Right atrium auricular region (tissue), 2 donors: ENCODE data around the gene PRTFDC1. TPM values are rescaled to one million over a fixed set of nuclear protein-coding genes. Genes with fewer than 3 reads are reported as not detected.

Source experiments
- DNase-seq: peaks from one replicate; pipeline ENCODE4 v3.0.0-alpha.2; 2019; ENCODE audit warnings: low spot score
- H3K27ac ChIP-seq, 2 donors: fragments of 200-600 bp; sonication (generic); 1 replicate in 1 of 2; 2 replicates in 1 of 2; pipeline ENCODE4 v1.5.1; 2016 to 2019
- H3K27me3 ChIP-seq, 2 donors: fragments of 200-600 bp; sonication (generic); one replicate each; pipeline versions ENCODE4 v1.5.1 to v1.6.0; 2017 to 2019
- H3K36me3 ChIP-seq: fragments of 200-600 bp; sonication (generic); one replicate; pipeline ENCODE4 v1.5.1; 2016
- H3K4me1 ChIP-seq, 2 donors: fragments of 200-600 bp; sonication (generic); one replicate each; pipeline versions ENCODE4 v1.5.1 to v1.6.0; 2017 to 2019
- H3K4me3 ChIP-seq, 2 donors: fragments of 200-600 bp; sonication (generic); 1 replicate in 1 of 2; 2 replicates in 1 of 2; pipeline ENCODE4 v1.5.1; 2017 to 2019; ENCODE audit warnings: mild to moderate bottlenecking in 1 of 2, moderate library complexity in 1 of 2
- H3K9me3 ChIP-seq, 2 donors: fragments of 200-600 bp; sonication (generic); one replicate each; pipeline ENCODE4 v1.5.1; 2019
- CTCF ChIP-seq, 2 donors: fragments of 200-600 bp; sonication (generic); IDR thresholded peaks; one replicate each; pipeline ENCODE4 v1.5.1; 2019; ENCODE audit warnings: antibody characterized with exemption in 2 of 2
- total RNA-seq, 2 donors: library from RNA; depleted of rRNA; stranded (reverse); fragments of >200 nt; gene quantifications; one replicate each; pipeline ENCODE4 v1.1.0, GENCODE V29; 2016

The PRTFDC1 gene
- total RNA-seq, 2 donors from 2014 or later: 4.0 to 5.6 TPM

- H3K36me3 ChIP-seq: no peaks in the 10 kb centered on the region
- no peak overlapping the region for H3K27ac ChIP-seq
- H3K4me1 ChIP-seq: no peaks in the 10 kb centered on the region
- no peaks in the 10 kb centered on the region for H3K27me3 ChIP-seq
- no peak for TF ChIP-seq CTCF (IDR thresholded peaks at IDR 0.05)
- no peak for DNase-seq
- no peaks in the 10 kb centered on the region for H3K9me3 ChIP-seq
- H3K4me3 ChIP-seq: no peak overlapping the region
Measured at GRCh38 chr10:24862589-24862988, 89.8 kb downstream of the PRTFDC1 start.

- no peak overlapping the region for H3K4me3 ChIP-seq
- no peaks in the 10 kb centered on the region for H3K27me3 ChIP-seq
- H3K9me3 ChIP-seq: no peaks in the 10 kb centered on the region
- no peaks in the 10 kb centered on the region for H3K4me1 ChIP-seq
- no peaks in the 10 kb centered on the region for H3K36me3 ChIP-seq
- H3K27ac ChIP-seq: no peak overlapping the region
- DNase-seq: no peak
- no peak for TF ChIP-seq CTCF (IDR thresholded peaks at IDR 0.05)
Measured at GRCh38 chr10:24858288-24859270, 93.8 kb downstream of the PRTFDC1 start.

- TF ChIP-seq CTCF (IDR thresholded peaks at IDR 0.05): no peak
- H3K4me1 ChIP-seq: no peaks in the 10 kb centered on the region
- no peak for DNase-seq
Measured at GRCh38 chr10:24857031-24857725, 95.2 kb downstream of the PRTFDC1 start.

GRCh38 chr10:24854256-24854655 lies 98.2 kb downstream of the PRTFDC1 start:
- Histone ChIP-seq H3K4me1 (no peaks in the 10 kb centered on the region), H3K36me3 (no peaks in the 10 kb centered on the region), H3K4me3 (no peak overlapping the region), H3K27me3 (no peaks in the 10 kb centered on the region), H3K27ac (no peak overlapping the region), H3K9me3 (no peaks in the 10 kb centered on the region)
- no peak for TF ChIP-seq CTCF (IDR thresholded peaks at IDR 0.05)
- no peak for DNase-seq

More at GRCh38 chr10:24857031-24857725, 95.2 kb downstream of the PRTFDC1 start:
- Histone ChIP-seq H3K27ac (no peak overlapping the region), H3K4me3 (no peak overlapping the region), H3K27me3 (no peaks in the 10 kb centered on the region), H3K36me3 (no peaks in the 10 kb centered on the region), H3K9me3 (no peaks in the 10 kb centered on the region)

- H3K27me3 ChIP-seq: no peaks in the 10 kb centered on the region
- no peak for DNase-seq
- no peak overlapping the region for H3K27ac ChIP-seq
Measured at GRCh38 chr10:24853661-24854060, 98.7 kb downstream of the PRTFDC1 start.

More at GRCh38 chr10:24853661-24854060, 98.7 kb downstream of the PRTFDC1 start:
- Histone ChIP-seq H3K4me1 (no peaks in the 10 kb centered on the region), H3K4me3 (no peak overlapping the region), H3K9me3 (no peaks in the 10 kb centered on the region), H3K36me3 (no peaks in the 10 kb centered on the region)
- no peak for TF ChIP-seq CTCF (IDR thresholded peaks at IDR 0.05)
